ENCODE data around the gene TXNDC12. TPM values are rescaled to one million over a fixed set of nuclear protein-coding genes. Genes with fewer than 3 reads are reported as not detected.

Gene TXNDC12
- total and polyA plus RNA-seq, 2 donors (not counting 1 experiment from before 2014, with no cell fraction given): 12.6 to 38.9 TPM

DNA sequence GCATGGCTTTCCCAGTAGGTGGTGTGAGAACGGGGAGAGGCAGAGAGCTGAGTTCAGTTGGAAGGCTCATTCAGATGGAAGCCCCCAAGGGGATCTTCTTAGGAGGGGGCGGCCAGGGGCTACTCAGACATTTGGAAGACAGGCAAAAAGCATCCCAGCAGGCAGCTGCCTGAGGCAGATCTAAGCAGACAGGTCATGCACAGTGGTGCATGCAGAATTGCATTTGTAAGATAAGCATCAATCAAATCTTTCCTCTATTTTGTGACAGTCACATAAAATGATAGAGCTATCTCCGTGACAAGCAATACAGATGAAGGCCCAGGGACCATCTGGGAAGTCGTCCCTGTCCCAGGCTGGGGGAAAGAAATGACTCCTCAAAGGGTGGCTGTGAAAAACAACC lies 68.3 kb downstream of the TXNDC12 start:
- H3K79me2 ChIP-seq (ENCODE audit: control insufficient read depth, insufficient read depth, low read length): no peaks in the 10 kb centered on the region
- no peak overlapping the region for H3K4me3 ChIP-seq (ENCODE audit: control extremely low read depth in 1 of 5, extremely low read depth in 1 of 5, insufficient read depth in 1 of 5, low read depth in 2 of 5, low read length in 4 of 5)
- H3K9me3 Mint-ChIP-seq (ENCODE audit: insufficient read depth): no peaks in the 10 kb centered on the region
- peaks cover 0 to 21% (median 12%) of the 10 kb centered on the region in 4 experiments for H3K27me3 ChIP-seq (replicated peaks in 1 of 4; ENCODE audit: control extremely low read depth in 1 of 4, control insufficient read depth in 3 of 4, insufficient read depth in 4 of 4, low read length in 3 of 4)
- peaks cover 9% of the 10 kb centered on the region for H3K4me1 Mint-ChIP-seq
- peaks cover 10% of the 10 kb centered on the region for H3K27me3 Mint-ChIP-seq
- intact Hi-C loops (cut with micrococcal nuclease): no loop called here
- no peak overlapping the region for H3K4me2 ChIP-seq (replicated peaks; ENCODE audit: low read depth, low read length, poor library complexity, severe bottlenecking)
- no peak for DNase-seq
- H3K27ac ChIP-seq (ENCODE audit: low read length in 2 of 2): no peak overlapping the region
- peaks cover 9% of the 10 kb centered on the region in 2 donors for H3K4me1 ChIP-seq (ENCODE audit: control insufficient read depth in 2 of 2, insufficient read depth in 2 of 2, low read length in 2 of 2)
- no peaks in the 10 kb centered on the region for H3K9me3 ChIP-seq (ENCODE audit: control extremely low read depth in 1 of 3, control insufficient read depth in 2 of 3, insufficient read depth in 1 of 3, low read length in 2 of 3)
- H4K20me1 ChIP-seq (ENCODE audit: control insufficient read depth, insufficient read depth, low read length, poor library complexity, severe bottlenecking): no peaks in the 10 kb centered on the region
- TF ChIP-seq EZH2 (IDR thresholded peaks at IDR 0.05; ENCODE audit: borderline replicate concordance, insufficient read depth, low read depth, low read length, poor library complexity, severe bottlenecking) (no peak), CTCF (IDR thresholded peaks at IDR 0.05) (no peak)
- H3K9ac ChIP-seq (ENCODE audit: low read length): no peak overlapping the region
- no peak overlapping the region for H3K27ac Mint-ChIP-seq
- H3K4me3 Mint-ChIP-seq: no peak overlapping the region
- no peaks in the 10 kb centered on the region for H3K36me3 ChIP-seq (replicated peaks in 1 of 2; ENCODE audit: control extremely low read depth in 1 of 2, control insufficient read depth in 1 of 2, extremely low read depth in 1 of 2, insufficient read depth in 2 of 2, low read length in 1 of 2)
- 89% methylated on average over 2 of the region's 4 CpGs for WGBS (ENCODE audit: insufficient coverage)
- CTCF ChIA-PET: interaction anchor here (1.3 to 1.6 kb wide), 3 partner anchors 12 to 90 kb away, joined by 3 to 6 read pairs (median 3); no protein-coding TSS in a partner anchor
- H2AFZ ChIP-seq (ENCODE audit: insufficient read depth, low read depth, low read length, poor library complexity, severe bottlenecking): no peak overlapping the region
- POLR2A ChIA-PET: no interaction called here
- ATAC-seq (ENCODE audit: low read depth): no peak

GRCh38 chr1:51982161-51982560 lies 72.8 kb downstream of the TXNDC12 start:
- ATAC-seq (ENCODE audit: low read depth) (no peak), DNase-seq (no peak)
- intact Hi-C loops (cut with micrococcal nuclease): no loop called here
- no peak overlapping the region for H3K4me3 Mint-ChIP-seq
- no peaks in the 10 kb centered on the region for H3K9me3 ChIP-seq (ENCODE audit: control extremely low read depth in 1 of 3, control insufficient read depth in 2 of 3, insufficient read depth in 1 of 3, low read length in 2 of 3)
- ChIA-PET POLR2A (no interaction called here), CTCF (no interaction called here)
- no peak overlapping the region for H3K4me2 ChIP-seq (replicated peaks; ENCODE audit: low read depth, low read length, poor library complexity, severe bottlenecking)
- no peaks in the 10 kb centered on the region for H3K27me3 ChIP-seq (replicated peaks in 1 of 4; ENCODE audit: control extremely low read depth in 1 of 4, control insufficient read depth in 3 of 4, insufficient read depth in 4 of 4, low read length in 3 of 4)
- H3K36me3 ChIP-seq (replicated peaks in 1 of 2; ENCODE audit: control extremely low read depth in 1 of 2, control insufficient read depth in 1 of 2, extremely low read depth in 1 of 2, insufficient read depth in 2 of 2, low read length in 1 of 2): no peaks in the 10 kb centered on the region
- no peak overlapping the region for H3K27ac Mint-ChIP-seq
- H4K20me1 ChIP-seq (ENCODE audit: control insufficient read depth, insufficient read depth, low read length, poor library complexity, severe bottlenecking): no peaks in the 10 kb centered on the region
- no peaks in the 10 kb centered on the region for H3K4me1 ChIP-seq (ENCODE audit: control insufficient read depth in 2 of 2, insufficient read depth in 2 of 2, low read length in 2 of 2)
- no peaks in the 10 kb centered on the region for H3K79me2 ChIP-seq (ENCODE audit: control insufficient read depth, insufficient read depth, low read length)
- H2AFZ ChIP-seq (ENCODE audit: insufficient read depth, low read depth, low read length, poor library complexity, severe bottlenecking): no peak overlapping the region
- H3K4me3 ChIP-seq (ENCODE audit: control extremely low read depth in 1 of 5, extremely low read depth in 1 of 5, insufficient read depth in 1 of 5, low read depth in 2 of 5, low read length in 4 of 5): no peak overlapping the region
- H3K4me1 Mint-ChIP-seq: no peaks in the 10 kb centered on the region
- H3K27me3 Mint-ChIP-seq: peaks cover 3% of the 10 kb centered on the region
- H3K27ac ChIP-seq (ENCODE audit: low read length in 2 of 2): no peak overlapping the region
- H3K9ac ChIP-seq (ENCODE audit: low read length): no peak overlapping the region
- TF ChIP-seq EZH2 (IDR thresholded peaks at IDR 0.05; ENCODE audit: borderline replicate concordance, insufficient read depth, low read depth, low read length, poor library complexity, severe bottlenecking): no peak
- no peak for TF ChIP-seq CTCF (IDR thresholded peaks at IDR 0.05)
- no peaks in the 10 kb centered on the region for H3K9me3 Mint-ChIP-seq (ENCODE audit: insufficient read depth)
- no CpG with 5 or more reads among the region's 3 CpGs for WGBS (ENCODE audit: insufficient coverage)

All from B cell (primary cell).